BLaER1 (cell line): ENCODE results near the gene DDX31.
A peak's percentile ranks its signal among the peaks of the same experiment; 100 is the strongest.

Source experiments
- H3K27ac ChIP-seq: shearing (Covaris generic); formaldehyde crosslinking; 2 replicates; pipeline ENCODE4 v1.8.1; 2022
- H3K27me3 ChIP-seq: shearing (Covaris generic); formaldehyde crosslinking; 2 replicates; pipeline ENCODE4 v1.8.1; 2022
- H3K36me3 ChIP-seq: shearing (Covaris generic); formaldehyde crosslinking; 2 replicates; pipeline ENCODE4 v1.8.1; 2022
- H3K4me1 ChIP-seq: shearing (Covaris generic); formaldehyde crosslinking; 2 replicates; pipeline ENCODE4 v1.8.1; 2022
- H3K4me2 ChIP-seq: shearing (Covaris generic); formaldehyde crosslinking; 2 replicates; pipeline ENCODE4 v1.8.1; 2022
- H3K4me3 ChIP-seq: shearing (Covaris generic); formaldehyde crosslinking; 2 replicates; pipeline ENCODE4 v1.8.1; 2022
- H3K9ac ChIP-seq: shearing (Covaris generic); formaldehyde crosslinking; 2 replicates; pipeline ENCODE4 v1.8.1; 2022
- H3K9me3 ChIP-seq: shearing (Covaris generic); formaldehyde crosslinking; 2 replicates; pipeline ENCODE4 v1.8.1; 2022
- H4K20me1 ChIP-seq: shearing (Covaris generic); formaldehyde crosslinking; 2 replicates; pipeline ENCODE4 v1.8.1; 2022
- Cebpa-rat ChIP-seq: shearing (Covaris generic); IDR thresholded peaks from 2 replicates; pipeline ENCODE4 v1.8.1; 2022

The DDX31 gene

DNA sequence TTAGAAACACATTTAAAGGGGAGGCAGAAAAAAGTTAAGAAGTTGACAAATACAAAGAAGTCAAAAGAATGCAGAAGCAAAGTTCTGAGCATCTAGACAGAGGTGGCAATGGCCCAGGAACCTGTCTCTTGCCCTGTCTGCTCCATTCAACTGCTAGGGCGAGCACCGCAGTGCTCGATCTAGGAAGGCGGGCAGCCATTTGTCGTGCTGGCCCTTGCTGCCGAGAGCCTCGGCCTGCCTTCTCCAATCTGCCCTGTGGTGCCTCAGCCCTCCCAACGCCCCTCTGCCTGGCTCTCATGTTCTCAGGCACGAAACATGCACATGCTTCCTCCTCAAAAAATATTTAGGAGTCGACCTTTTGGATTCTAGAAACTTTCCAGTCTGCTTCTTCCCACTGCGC lies 42.2 kb downstream of the DDX31 start:
- no peak for TF ChIP-seq Cebpa-rat
- H3K36me3 ChIP-seq: peaks cover 90% of the 10 kb centered on the region
- no peak overlapping the region for H3K27ac ChIP-seq
- H3K4me2 ChIP-seq: no peak overlapping the region
- no peak overlapping the region for H3K4me3 ChIP-seq
- H3K9ac ChIP-seq: no peak overlapping the region
- H4K20me1 ChIP-seq: 0 out of 2 replicates have a peak, but pooled peaks cover 11% of the 10 kb centered on the region
- H3K27me3 ChIP-seq: no peaks in the 10 kb centered on the region
- no peaks in the 10 kb centered on the region for H3K9me3 ChIP-seq
- H3K4me1 ChIP-seq: no peaks in the 10 kb centered on the region

GRCh38 chr9:132627106-132627505 lies 42.7 kb downstream of the DDX31 start:
- no peak overlapping the region for H3K4me3 ChIP-seq
- peaks cover 95% of the 10 kb centered on the region for H3K36me3 ChIP-seq
- H3K27ac ChIP-seq: no peak overlapping the region
- no peak overlapping the region for H3K4me2 ChIP-seq
- TF ChIP-seq Cebpa-rat: no peak
- H3K9ac ChIP-seq: no peak overlapping the region
- H3K4me1 ChIP-seq: no peaks in the 10 kb centered on the region
- 0 out of 2 replicates have a peak, but pooled peaks cover 11% of the 10 kb centered on the region for H4K20me1 ChIP-seq
- H3K27me3 ChIP-seq: no peaks in the 10 kb centered on the region
- no peaks in the 10 kb centered on the region for H3K9me3 ChIP-seq

DNA sequence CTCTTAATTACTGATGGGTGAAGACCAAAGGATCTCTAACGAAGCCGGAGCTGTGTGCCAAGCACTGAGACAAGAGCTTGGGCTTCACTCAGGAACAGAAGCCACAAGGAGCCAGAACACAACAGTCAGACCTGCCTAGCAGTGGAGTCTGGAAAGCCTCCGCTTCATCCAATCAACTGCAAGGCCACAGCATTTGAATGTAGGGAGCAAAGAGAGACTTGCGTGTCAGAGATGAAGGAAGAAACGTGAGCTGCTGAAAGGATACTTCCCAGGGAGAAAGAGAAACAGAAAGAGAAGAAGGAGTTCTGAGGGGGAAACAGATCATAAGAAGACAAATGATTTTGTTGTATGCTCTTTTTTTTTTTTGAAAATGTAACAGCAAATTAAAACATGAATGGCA lies 43.5 kb downstream of the DDX31 start:
- H3K27ac ChIP-seq: no peak overlapping the region
- H3K27me3 ChIP-seq: no peaks in the 10 kb centered on the region
- peaks cover 96% of the 10 kb centered on the region for H3K36me3 ChIP-seq
- no peak for TF ChIP-seq Cebpa-rat
- H4K20me1 ChIP-seq: 0 out of 2 replicates have a peak, but pooled peaks cover 11% of the 10 kb centered on the region
- H3K9me3 ChIP-seq: no peaks in the 10 kb centered on the region
- H3K4me3 ChIP-seq: no peak overlapping the region
- no peak overlapping the region for H3K4me2 ChIP-seq
- H3K4me1 ChIP-seq: no peaks in the 10 kb centered on the region
- no peak overlapping the region for H3K9ac ChIP-seq

- no peak overlapping the region for H3K9ac ChIP-seq
- TF ChIP-seq Cebpa-rat: no peak
- no peaks in the 10 kb centered on the region for H3K9me3 ChIP-seq
- H3K4me2 ChIP-seq: no peak overlapping the region
- peaks cover under 1% of the 10 kb centered on the region; the same call in 1 of the 2 replicates for H4K20me1 ChIP-seq
- H3K36me3 ChIP-seq: peaks cover 92% of the 10 kb centered on the region
- H3K27me3 ChIP-seq: no peaks in the 10 kb centered on the region
- no peak overlapping the region for H3K4me3 ChIP-seq
- no peaks in the 10 kb centered on the region for H3K4me1 ChIP-seq
- no peak overlapping the region for H3K27ac ChIP-seq
Observed at GRCh38 chr9:132622159-132622558, 47.6 kb downstream of the DDX31 start.

- Histone ChIP-seq H3K36me3 (peaks cover 96% of the 10 kb centered on the region), H3K4me2 (no peak overlapping the region), H3K9me3 (no peaks in the 10 kb centered on the region), H4K20me1 (peaks cover 6% of the 10 kb centered on the region; the same call in 1 of the 2 replicates), H3K27me3 (no peaks in the 10 kb centered on the region), H3K4me1 (no peaks in the 10 kb centered on the region), H3K4me3 (no peak overlapping the region), H3K27ac (no peak overlapping the region), H3K9ac (no peak overlapping the region)
- no peak for TF ChIP-seq Cebpa-rat
Observed at GRCh38 chr9:132616725-132617124, 53.1 kb downstream of the DDX31 start.

DNA sequence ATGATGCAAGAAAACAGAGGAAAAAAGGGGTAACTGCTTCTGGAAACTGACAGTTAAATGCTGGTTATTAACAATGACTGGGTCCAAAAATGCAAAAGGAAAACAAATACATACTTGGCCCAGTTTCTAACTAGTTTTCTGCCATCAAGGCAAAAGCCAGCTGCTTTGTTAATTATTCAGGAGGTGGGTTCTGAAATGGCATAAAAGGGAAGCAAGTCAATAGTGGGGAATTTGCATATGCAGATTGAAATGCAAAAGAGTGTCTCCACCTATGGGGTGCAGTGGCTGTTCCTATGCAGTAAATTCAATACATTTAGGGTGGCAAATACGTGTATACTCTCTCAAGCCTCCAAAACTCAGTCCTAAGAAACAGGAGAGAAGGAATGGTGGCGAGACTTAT lies 54.0 kb downstream of the DDX31 start:
- no peak overlapping the region for H3K4me3 ChIP-seq
- H4K20me1 ChIP-seq: peaks cover 6% of the 10 kb centered on the region; the same call in 1 of the 2 replicates
- TF ChIP-seq Cebpa-rat: no peak
- H3K9ac ChIP-seq: no peak overlapping the region
- H3K27me3 ChIP-seq: no peaks in the 10 kb centered on the region
- H3K4me2 ChIP-seq: no peak overlapping the region
- H3K27ac ChIP-seq: no peak overlapping the region
- H3K9me3 ChIP-seq: no peaks in the 10 kb centered on the region
- no peaks in the 10 kb centered on the region for H3K4me1 ChIP-seq
- peaks cover 96% of the 10 kb centered on the region for H3K36me3 ChIP-seq

DNA sequence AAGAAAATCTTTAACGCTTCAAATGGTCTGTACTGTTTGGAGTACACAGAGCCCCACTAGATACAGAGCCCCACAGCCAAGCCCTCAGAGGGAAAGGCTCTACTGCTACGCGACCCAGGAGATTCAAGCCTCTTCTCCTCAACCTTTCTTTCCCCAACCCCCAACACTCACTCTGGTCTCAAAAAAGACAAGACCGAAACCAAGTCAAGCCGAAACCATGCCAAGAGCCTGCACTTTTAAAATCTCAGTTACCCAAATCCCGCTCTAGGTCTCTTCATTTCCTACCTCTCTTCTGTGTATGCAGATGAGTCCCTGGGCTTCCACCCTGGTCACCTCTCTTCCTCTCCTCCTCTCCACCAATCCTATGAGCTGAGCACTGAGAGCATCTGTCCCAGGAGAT lies 55.5 kb downstream of the DDX31 start:
- H3K9ac ChIP-seq: no peak overlapping the region
- H3K36me3 ChIP-seq: peaks cover 100% of the 10 kb centered on the region
- H3K9me3 ChIP-seq: no peaks in the 10 kb centered on the region
- no peak overlapping the region for H3K27ac ChIP-seq
- no peak for TF ChIP-seq Cebpa-rat
- H3K27me3 ChIP-seq: no peaks in the 10 kb centered on the region
- H3K4me3 ChIP-seq: no peak overlapping the region
- H4K20me1 ChIP-seq: peaks cover 6% of the 10 kb centered on the region; the same call in 1 of the 2 replicates
- no peaks in the 10 kb centered on the region for H3K4me1 ChIP-seq
- no peak overlapping the region for H3K4me2 ChIP-seq

GRCh38 chr9:132610661-132611060 lies 59.1 kb downstream of the DDX31 start:
- Histone ChIP-seq H3K4me1 (no peaks in the 10 kb centered on the region), H3K9ac (no peak overlapping the region; the same call in 1 of the 2 replicates), H3K4me3 (no peak overlapping the region), H3K27ac (no peak overlapping the region), H4K20me1 (peaks cover 6% of the 10 kb centered on the region; the same call in 1 of the 2 replicates), H3K4me2 (no peak overlapping the region), H3K36me3 (peaks cover 100% of the 10 kb centered on the region), H3K27me3 (no peaks in the 10 kb centered on the region), H3K9me3 (no peaks in the 10 kb centered on the region)
- no peak for TF ChIP-seq Cebpa-rat

DNA sequence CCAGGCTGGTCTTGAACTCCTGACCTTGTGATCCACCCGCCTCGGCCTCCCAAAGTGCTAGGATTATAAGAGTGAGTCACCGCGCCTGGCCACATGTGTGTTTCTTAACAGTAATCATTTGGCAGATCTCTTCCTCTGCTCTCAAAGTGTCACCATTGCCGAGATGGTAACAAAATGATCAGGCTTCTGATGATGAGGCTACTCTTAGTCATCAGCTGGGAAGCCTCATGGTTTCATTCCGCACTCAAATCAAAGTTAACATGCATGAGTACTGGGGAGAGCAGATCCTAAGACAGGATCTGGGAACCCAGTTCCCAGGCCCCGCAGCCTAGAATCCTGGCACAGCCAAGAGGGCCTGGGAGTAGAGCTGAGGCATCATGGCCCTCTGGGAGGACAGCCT lies 60.0 kb downstream of the DDX31 start:
- Histone ChIP-seq H3K4me2 (no peak overlapping the region), H3K27ac (no peak overlapping the region), H3K9me3 (no peaks in the 10 kb centered on the region), H3K36me3 (peaks cover 100% of the 10 kb centered on the region), H4K20me1 (peaks cover 6% of the 10 kb centered on the region; the same call in 1 of the 2 replicates), H3K27me3 (no peaks in the 10 kb centered on the region), H3K4me3 (no peak overlapping the region), H3K4me1 (no peaks in the 10 kb centered on the region), H3K9ac (peak overlapping the region; percentile 9; the same call in 1 of the 2 replicates)
- TF ChIP-seq Cebpa-rat: no peak

- TF ChIP-seq Cebpa-rat: no peak
- Histone ChIP-seq H3K4me1 (peaks cover 3% of the 10 kb centered on the region), H3K27ac (no peak overlapping the region), H3K4me3 (no peak overlapping the region), H3K27me3 (no peaks in the 10 kb centered on the region), H3K9me3 (no peaks in the 10 kb centered on the region), H4K20me1 (peaks cover 6% of the 10 kb centered on the region; the same call in 1 of the 2 replicates), H3K36me3 (peaks cover 99% of the 10 kb centered on the region), H3K9ac (no peak overlapping the region), H3K4me2 (no peak overlapping the region)
Observed at GRCh38 chr9:132609184-132609583, 60.6 kb downstream of the DDX31 start.

- Histone ChIP-seq H3K4me3 (no peak overlapping the region), H3K9me3 (no peaks in the 10 kb centered on the region), H4K20me1 (peaks cover 31% of the 10 kb centered on the region; the same call in 1 of the 2 replicates), H3K27ac (no peak overlapping the region), H3K4me1 (peaks cover 28% of the 10 kb centered on the region), H3K9ac (no peak overlapping the region), H3K27me3 (no peaks in the 10 kb centered on the region), H3K4me2 (no peak overlapping the region), H3K36me3 (peaks cover 85% of the 10 kb centered on the region)
- no peak for TF ChIP-seq Cebpa-rat
Observed at GRCh38 chr9:132606066-132606465, 63.7 kb downstream of the DDX31 start.
